GM19395 (cell line): ENCODE measurements around the gene SHMT2.
A peak's percentile ranks its signal among the peaks of the same experiment; 100 is the strongest.

ENCODE experiments used
- ATAC-seq: cut with Tn5 transposase; IDR thresholded peaks from one replicate; pipeline ENCODE4 v1.9.1; 2021; ENCODE audit warnings: mild to moderate bottlenecking, moderate library complexity; ENCODE audit not compliant: unreplicated experiment

The SHMT2 gene

DNA sequence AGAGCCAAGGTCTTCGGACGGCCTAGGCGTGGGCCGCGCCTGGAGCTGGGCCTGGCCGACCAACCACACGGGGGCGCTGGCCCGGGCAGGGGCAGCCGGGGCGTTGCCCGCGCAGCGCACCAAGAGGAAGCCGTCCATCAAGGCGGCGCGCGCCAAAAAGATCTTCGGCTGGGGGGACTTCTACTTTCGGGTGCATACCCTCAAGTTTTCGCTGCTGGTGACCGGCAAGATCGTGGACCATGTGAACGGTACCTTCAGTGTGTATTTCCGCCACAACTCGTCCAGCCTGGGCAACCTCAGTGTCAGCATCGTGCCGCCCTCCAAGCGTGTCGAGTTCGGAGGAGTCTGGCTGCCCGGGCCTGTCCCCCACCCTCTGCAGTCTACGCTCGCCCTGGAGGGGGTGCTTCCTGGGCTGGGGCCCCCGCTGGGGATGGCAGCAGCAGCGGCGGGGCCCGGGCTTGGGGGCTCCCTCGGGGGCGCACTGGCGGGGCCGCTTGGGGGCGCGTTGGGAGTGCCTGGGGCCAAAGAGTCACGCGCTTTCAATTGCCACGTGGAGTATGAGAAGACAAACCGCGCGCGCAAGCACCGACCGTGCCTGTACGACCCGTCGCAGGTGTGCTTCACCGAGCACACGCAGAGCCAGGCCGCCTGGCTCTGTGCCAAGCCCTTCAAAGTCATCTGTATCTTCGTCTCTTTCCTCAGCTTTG is 4.4 kb upstream of the SHMT2 start:
- ATAC-seq, result no peak

DNA sequence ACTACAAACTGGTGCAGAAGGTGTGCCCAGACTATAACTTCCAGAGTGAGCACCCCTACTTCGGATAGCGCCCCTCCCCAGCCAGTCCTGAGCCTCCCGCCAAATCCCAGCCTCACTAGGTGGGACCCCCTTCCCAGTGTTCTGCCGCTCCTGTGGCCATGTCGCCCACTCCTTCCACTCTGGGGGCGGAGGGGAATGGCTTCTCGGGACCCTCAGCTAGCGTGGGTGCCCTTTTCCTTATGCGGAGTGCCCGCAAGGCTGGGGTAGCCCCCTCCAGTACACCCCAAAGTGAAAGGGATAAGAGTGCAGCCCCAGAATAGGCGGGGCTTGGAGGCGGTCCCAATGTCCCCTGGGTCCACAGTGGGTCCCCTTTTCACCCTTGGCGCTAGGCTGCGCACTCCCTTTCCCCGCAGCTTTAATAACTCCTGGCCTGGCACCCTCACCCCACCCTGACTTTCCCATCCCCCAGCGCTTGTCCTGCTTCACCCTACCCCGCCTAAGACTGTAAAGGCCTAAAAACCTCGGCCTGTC is 3.8 kb upstream of the SHMT2 start:
- ATAC-seq, result no peak

DNA sequence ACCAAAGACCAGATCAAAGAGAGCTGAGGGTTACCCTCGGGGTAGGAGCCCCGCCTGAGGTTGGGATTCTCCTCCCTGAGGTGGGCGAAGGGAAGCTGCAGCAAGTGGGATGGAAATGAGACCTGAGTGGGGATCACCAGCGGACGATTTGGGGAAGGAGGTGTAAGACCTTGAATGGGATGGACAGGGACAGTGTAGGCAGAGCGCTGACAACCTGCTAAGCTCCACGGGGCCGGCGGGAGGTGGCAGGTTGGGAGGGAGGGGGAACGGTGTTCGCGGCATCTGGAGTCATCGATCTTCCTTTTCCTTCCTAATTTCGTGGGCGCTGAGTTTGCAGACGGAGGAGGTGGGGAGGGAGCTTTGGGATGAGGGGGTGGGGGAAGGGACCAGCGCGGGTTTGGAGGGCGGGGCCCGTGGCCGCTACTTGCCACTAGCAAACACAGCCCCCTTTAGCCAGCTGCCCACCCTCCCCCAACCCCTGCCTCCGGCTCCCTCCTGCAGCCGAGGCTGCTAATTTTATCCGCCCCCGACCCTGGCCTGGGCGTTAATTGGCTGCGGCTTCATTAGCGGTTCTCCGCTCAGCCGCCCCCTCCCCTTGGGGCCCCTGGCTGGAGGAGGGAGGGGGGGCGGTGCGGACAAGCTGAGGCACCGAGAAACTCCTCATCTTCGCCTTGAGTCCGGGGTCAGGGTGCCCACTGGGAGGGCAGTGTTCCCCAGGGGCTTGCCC is 2.8 kb upstream of the SHMT2 start:
- ATAC-seq, result no peak

DNA sequence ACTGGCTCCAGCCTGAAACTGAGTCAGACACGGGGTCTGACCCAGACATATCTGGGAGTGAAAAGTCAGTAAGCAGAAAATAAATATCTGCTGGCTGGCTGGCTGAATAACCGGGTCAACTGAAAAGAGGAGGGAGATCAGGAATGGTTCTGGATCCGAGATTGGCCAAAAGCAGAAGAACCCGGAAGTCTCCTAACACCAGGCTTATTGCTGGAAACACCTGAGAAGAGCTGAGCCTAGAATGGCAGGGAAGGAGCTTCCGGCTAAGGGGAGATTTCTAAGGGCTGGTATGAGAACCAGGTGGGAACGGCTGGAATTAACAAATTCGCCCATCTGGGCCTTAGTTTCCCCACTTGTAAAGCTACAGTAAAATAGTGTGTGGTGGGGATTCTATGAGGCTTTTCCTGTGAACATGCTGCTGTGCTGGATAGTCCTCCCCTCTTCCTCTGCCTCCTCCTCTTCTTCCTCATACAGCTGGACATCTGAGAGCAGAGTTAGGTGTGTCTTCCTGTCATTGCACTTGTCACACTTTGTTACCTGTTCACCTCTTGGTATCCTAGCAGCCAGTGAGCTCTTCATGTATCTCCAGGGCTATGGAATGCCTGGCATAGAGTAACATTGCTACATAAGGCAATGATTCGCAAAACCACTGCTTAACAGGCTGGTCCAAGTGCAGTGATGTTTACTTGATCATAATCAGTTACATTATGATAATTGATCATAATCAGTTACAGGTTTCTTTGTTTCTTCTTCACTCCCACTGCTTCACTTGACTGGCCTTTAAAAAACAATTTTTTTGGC is 2.0 kb upstream of the SHMT2 start:
- ATAC-seq, result no peak

DNA sequence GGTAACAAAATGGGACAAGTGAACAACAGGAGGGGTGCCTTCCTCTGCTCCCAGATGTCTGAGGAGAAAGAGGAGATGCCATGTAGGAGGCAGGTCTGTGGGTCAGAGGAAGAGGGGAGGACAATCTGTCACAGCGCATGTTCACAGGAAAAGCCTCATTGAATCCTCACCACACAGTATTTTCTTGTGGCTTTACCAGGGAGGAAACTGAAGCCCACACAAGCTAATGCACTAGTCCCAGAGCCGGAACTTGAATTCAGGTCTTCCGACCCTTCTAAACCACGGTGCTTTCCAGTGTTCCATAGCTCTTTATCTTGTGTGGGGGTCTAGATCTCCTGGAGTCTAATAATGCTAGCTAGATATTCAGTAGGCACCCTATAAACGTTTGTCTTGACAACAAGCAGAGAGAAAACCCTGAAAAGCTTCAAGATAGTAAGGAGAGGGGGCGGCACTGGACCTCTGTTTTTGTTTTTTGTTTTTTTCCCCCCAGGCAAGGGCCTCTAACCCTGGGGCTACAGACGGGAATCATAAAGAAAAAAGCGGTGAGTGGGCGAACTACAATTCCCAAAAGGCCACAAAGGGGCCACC is 371 bp upstream of the SHMT2 start:
- peak; percentile 17 for ATAC-seq

DNA sequence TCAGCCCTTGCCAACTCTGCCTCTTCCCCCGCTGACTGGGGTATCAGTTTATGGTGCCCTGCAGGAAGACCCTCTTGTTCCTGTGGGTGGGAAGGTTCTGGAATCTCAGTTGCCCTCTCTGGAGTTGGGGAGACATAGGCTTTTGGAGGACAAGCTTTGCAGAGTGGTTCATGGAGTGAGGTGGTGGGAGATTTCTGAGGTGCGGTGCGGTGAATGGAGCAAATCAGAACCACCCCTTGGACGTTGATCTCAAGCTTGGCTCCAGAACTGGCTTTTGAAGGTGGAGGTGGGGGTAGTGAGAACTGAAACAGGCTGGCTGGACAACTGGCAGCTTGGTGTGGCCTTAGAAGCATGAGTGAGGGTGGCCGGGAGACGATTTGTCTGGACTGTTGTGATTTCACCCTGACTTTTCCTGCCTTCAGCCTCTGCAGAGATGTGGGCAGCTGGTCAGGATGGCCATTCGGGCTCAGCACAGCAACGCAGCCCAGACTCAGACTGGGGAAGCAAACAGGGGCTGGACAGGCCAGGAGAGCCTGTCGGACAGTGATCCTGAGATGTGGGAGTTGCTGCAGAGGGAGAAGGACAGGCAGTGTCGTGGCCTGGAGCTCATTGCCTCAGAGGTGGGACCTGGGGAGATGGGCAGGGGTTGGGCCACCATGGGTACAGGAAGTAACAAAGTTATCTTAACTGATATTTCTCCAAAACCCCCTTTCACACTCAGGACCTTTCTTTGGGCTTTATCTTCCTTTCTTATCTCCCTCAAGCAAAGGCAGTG is 1.1 kb downstream of the SHMT2 start:
- no peak for ATAC-seq

DNA sequence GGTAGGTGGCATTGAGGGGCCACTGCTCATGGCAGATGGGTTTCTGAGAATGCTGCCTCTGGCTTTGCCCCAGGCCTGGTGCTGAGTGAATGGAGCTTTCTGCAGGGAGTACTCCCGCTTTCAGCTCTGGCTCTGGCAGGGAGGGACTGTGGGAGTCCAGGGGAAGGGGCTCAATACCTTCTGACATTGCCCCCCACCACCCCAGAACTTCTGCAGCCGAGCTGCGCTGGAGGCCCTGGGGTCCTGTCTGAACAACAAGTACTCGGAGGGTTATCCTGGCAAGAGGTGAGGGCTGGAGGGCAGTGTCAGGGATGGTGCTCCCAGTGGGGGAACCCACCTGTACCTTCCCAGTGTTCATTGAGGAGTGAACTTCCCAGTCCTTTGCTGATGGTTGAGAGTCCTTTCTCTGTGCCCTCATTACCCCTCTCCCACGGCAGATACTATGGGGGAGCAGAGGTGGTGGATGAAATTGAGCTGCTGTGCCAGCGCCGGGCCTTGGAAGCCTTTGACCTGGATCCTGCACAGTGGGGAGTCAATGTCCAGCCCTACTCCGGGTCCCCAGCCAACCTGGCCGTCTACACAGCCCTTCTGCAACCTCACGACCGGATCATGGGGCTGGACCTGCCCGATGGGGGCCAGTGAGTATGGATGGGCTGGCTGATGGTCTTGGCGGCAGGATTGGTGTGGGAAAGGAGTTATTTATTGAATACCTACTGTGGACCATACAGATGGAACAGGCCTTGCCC is 1.9 kb downstream of the SHMT2 start:
- ATAC-seq, result no peak

DNA sequence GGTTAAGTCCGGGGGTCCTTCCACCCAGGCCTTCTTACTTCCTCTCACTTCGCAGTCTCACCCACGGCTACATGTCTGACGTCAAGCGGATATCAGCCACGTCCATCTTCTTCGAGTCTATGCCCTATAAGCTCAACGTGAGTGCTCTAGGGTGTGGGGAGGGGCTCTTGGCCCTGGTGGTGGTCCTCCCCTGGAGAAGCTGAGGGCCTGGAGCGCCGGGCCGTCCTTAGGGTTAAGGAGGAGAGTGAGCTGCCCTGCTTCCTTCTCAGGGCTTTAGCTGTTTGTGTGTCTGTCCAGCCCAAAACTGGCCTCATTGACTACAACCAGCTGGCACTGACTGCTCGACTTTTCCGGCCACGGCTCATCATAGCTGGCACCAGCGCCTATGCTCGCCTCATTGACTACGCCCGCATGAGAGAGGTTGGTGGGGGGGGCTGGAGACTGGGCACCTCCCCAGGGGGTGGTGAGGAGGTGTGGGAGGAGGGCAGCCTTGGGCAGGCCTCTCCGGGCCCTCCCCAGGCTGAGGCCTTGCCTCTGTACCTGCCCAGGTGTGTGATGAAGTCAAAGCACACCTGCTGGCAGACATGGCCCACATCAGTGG is 2.7 kb downstream of the SHMT2 start:
- ATAC-seq, result no peak

DNA sequence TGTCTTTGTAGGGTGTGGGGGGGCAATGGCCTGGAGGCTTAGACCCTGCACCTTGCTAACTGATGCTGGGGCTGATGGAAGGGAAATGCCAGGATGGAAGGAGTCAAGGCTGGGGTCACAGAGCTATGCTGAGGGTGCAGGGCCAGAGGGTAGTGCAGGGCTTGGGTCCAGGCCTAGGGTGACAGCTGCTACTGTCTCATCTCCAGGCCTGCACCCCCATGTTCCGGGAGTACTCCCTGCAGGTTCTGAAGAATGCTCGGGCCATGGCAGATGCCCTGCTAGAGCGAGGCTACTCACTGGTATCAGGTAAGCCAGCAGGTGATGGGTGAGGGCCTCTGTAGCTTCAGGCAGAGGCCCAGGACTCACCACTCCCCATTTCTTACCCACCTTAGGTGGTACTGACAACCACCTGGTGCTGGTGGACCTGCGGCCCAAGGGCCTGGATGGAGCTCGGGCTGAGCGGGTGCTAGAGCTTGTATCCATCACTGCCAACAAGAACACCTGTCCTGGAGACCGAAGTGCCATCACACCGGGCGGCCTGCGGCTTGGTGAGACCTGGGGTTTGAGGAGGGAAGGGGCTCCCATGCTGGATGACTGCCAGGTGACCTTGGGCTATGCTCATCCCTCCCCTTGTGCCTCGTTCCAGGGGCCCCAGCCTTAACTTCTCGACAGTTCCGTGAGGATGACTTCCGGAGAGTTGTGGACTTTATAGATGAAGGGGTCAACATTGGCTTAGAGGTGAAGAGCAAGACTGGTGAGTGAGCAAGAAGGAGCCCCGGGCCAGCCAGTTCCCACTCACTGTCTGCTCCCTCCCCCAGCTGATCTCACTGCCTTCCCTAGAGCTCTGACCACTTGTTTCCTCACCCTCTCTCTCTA is 4.1 kb downstream of the SHMT2 start:
- no peak for ATAC-seq

DNA sequence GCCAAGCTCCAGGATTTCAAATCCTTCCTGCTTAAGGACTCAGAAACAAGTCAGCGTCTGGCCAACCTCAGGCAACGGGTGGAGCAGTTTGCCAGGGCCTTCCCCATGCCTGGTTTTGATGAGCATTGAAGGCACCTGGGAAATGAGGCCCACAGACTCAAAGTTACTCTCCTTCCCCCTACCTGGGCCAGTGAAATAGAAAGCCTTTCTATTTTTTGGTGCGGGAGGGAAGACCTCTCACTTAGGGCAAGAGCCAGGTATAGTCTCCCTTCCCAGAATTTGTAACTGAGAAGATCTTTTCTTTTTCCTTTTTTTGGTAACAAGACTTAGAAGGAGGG is 4.7 kb downstream of the SHMT2 start:
- no peak for ATAC-seq

DNA sequence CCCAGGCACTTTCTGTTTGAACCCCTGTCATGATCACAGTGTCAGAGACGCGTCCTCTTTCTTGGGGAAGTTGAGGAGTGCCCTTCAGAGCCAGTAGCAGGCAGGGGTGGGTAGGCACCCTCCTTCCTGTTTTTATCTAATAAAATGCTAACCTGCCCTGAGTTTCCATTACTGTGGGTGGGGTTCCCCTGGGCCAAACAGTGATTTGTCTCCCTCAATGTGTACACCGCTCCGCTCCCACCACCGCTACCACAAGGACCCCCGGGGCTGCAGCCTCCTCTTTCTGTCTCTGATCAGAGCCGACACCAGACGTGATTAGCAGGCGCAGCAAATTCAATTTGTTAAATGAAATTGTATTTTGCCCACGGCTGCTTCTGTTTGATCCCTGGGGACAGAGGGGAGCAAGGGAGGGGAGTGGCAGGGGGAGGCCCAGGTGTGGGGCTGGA is 5.1 kb downstream of the SHMT2 start:
- no peak for ATAC-seq

DNA sequence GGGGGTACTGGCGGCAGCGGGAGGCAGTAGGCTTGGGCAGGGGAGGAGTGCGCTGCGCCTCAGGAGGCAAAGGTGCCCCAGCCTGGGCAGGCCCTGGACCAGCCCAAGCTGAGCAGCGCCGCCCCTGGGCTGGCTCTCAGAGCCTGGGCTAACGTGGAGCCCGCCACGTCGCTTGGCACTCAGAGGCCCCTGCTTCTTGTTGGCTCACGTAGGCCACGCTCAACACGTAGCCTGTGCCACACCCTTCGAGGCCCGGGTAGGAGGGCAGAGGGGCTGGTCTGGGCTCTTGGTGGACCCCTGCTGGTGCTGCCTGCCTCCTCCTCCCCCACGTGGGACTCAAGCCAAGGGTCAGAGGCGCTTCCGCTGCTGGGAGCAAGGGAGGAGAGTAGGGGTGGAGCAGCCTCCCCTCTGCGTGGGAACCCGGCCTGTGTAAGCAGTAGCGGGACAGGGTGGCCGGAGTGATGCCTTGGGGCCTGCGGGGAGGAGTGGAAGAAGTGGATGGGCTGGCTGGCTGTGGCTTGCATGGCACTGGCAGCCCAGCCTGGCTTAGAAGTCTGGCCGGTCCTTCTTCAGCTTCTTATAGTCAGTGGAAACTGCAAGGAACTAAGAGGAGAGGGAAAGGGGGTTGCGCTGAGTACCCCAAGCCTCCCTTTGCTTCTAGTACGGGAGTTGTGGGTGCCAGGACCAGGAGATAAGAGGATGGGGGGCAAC is 5.7 kb downstream of the SHMT2 start:
- no peak for ATAC-seq

DNA sequence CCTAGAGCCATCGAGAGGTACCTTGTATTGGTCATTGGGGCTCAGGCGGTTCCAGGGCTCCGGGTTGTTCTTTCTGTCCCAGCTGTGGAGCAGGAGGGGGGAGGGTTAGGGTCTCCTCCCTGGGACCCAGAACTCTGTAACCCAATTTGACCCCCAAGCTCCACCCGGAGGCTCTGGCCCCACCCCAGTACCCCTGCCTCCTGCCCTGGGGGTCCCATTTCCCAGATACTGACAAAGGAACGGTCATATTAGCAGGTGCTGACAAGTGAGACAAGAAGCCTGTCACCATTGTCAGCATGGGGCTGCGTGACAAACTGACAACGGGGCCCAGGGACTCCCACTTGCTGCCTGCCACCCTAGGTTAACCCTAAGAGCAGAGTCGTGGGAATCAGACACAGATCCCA is 6.2 kb downstream of the SHMT2 start:
- ATAC-seq, result no peak

DNA sequence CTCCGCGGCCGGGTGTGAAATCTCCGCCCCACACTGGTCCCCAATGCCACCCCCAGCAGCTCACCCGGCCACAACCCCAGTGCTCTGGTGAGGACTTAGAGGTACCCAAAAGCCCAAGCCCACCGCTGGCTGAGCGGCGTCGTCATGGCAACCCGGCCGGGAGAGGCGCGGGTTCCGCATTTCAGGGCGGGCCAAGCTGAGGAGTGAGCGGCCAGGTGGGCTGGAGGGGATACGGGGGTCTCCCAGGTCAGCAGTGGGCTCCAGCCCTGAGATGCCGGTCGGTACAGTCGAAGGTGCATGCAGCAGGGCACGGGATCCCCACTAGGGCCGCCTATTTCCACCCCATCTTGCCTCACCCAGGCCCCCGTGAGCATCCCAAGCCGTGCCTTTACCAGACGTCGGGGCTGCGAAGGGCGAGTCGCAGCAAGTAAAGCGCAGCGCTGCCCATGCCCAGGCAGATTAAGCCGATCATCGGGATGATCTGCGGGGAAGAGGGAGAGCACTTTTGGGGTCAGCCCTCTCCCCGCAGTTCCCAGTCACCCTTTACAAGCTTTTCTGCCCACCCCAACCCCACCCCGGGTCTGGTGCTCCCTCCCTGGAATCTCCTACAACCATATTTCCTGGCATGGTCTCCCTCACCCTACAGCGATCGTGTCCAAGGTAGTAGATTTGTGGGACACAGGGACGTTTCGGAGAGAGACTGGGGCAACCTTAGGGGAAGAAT is 6.9 kb downstream of the SHMT2 start:
- no peak for ATAC-seq

DNA sequence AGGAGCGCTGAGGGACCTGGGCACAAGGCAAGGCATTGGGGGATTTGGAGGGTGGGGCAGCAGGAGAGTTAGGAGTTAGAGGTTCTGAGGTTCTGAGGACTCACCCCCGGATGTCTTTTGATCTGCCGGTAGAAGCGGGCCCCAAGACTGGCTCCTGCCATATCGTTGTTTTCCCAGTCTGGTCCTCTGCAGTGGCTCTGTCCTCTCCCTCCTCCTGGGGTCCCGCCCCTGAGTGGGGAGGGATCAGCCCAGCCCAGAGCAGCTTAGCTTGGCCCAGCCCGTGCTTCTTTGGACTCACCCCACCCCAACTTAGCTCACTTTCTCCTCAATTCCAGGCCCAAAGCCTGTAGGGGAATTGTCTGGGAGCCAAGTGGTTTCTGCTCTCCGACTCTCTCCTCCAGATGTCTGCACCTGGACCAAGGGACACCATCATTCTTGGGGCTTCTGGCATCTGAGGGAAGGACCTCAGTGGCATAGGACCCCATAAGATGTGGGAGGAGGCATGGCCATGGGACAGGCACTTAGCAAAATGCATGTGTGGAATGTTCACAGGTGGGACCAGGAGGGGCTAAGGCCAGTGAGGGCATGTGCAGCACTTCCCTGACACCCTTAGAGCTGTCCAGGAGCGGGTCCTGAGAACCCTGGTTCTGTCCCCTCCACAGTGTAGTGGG is 7.5 kb downstream of the SHMT2 start:
- ATAC-seq, result no peak

DNA sequence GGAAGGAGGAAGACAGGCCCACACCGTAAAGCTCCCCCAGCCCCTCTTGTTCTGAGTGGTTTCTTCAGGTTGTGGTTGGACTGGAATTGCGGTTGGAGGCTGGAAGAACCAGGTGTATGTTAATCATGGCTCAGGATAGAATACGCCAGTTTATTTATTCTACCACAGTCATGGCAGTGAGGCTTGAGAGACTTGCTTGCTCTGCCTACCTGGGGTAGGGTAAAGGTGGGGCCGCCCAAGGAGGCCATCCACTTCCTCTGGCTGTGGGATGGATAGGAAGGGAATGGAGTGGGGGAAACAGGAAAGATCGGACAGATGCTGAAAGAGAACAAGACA is 8.1 kb downstream of the SHMT2 start:
- ATAC-seq, result no peak
